OCI-LY7 (cell line): ENCODE data around the gene WDR43. TPM values are rescaled to one million over a fixed set of nuclear protein-coding genes. Genes with fewer than 3 reads are reported as not detected.

ENCODE experiments used
- BruUV-seq: library from RNA; stranded (reverse); fragments of 400-500 nt; replicated peaks from 2 replicates; lab custom pipeline; 2021; lab: Mats Ljungman, UMichigan
- CTCF ChIA-PET: fragments of 300-600 bp; sonication (Branson Sonifier 250); formaldehyde crosslinking; loops from one replicate; lab custom pipeline; 2022; ENCODE audit warnings: antibody characterized with exemption; ENCODE audit not compliant: unreplicated experiment; lab: Charles Lee
- POLR2A ChIA-PET: fragments of 300-600 bp; sonication (Branson Sonifier 250); formaldehyde crosslinking; loops from one replicate; lab custom pipeline; 2022; ENCODE audit warnings: antibody characterized with exemption; lab: Charles Lee
- DNase-seq: peaks from one replicate; pipeline ENCODE4 v3.0.0-alpha.2; 2015; ENCODE audit warnings: low spot score
- H2AFZ ChIP-seq: fragments of 200-600 bp; sonication (generic), shearing (Covaris generic); 2 replicates; pipeline ENCODE4 v1.6.1; 2014; ENCODE audit warnings: mild to moderate bottlenecking, antibody characterized with exemption, low read length, moderate library complexity
- H3K27ac ChIP-seq: fragments of 200-600 bp; sonication (generic); 2 replicates; pipeline ENCODE4 v1.5.1; 2014; ENCODE audit warnings: mixed run types, low read depth, mild to moderate bottlenecking, moderate library complexity, low read length, inconsistent platforms; ENCODE audit not compliant: poor library complexity, severe bottlenecking
- H3K36me3 ChIP-seq: fragments of 200-600 bp; sonication (generic); 2 replicates; pipeline ENCODE4 v1.6.1; 2014; ENCODE audit warnings: mild to moderate bottlenecking, antibody characterized with exemption, low read length, moderate library complexity, mixed read lengths; ENCODE audit not compliant: insufficient read depth
- H3K4me1 ChIP-seq: fragments of 200-600 bp; sonication (generic); 2 replicates; pipeline ENCODE4 v1.5.1; 2014; ENCODE audit warnings: mild to moderate bottlenecking, low read length; ENCODE audit not compliant: insufficient read depth, poor library complexity, severe bottlenecking
- H3K4me2 ChIP-seq: fragments of 200-600 bp; sonication (generic); 2 replicates; pipeline ENCODE4 v1.6.1; 2014; ENCODE audit warnings: mild to moderate bottlenecking, low read length
- H3K4me3 ChIP-seq: fragments of 200-600 bp; sonication (generic); 2 replicates; pipeline ENCODE4 v1.5.1; 2014; ENCODE audit warnings: mild to moderate bottlenecking, low read depth, low read length; ENCODE audit not compliant: poor library complexity, severe bottlenecking
- H3K79me2 ChIP-seq: fragments of 200-600 bp; sonication (generic); 2 replicates; pipeline ENCODE4 v1.6.1; 2016; ENCODE audit warnings: low read depth, mild to moderate bottlenecking, low read length, moderate library complexity, mixed read lengths; ENCODE audit not compliant: insufficient read depth
- H3K9me2 ChIP-seq: fragments of 200-600 bp; sonication (generic); 2 replicates; pipeline ENCODE4 v1.6.1; 2016; ENCODE audit warnings: mild to moderate bottlenecking, low read length, mixed read lengths; ENCODE audit not compliant: insufficient read depth
- H3K9me3 ChIP-seq: fragments of 200-600 bp; sonication (generic); 2 replicates; pipeline ENCODE4 v1.6.1; 2014; ENCODE audit warnings: mild to moderate bottlenecking, mixed run types, low read length, mixed read lengths
- H4K20me1 ChIP-seq: fragments of 200-600 bp; sonication (generic); 2 replicates; pipeline ENCODE4 v1.6.1; 2014; ENCODE audit warnings: mild to moderate bottlenecking, antibody characterized with exemption, low read length, moderate library complexity, mixed read lengths; ENCODE audit not compliant: insufficient read depth
- EZH2phosphoT487 ChIP-seq: fragments of 200-600 bp; sonication (generic); IDR thresholded peaks from 2 replicates; pipeline ENCODE4 v1.6.1; 2018; ENCODE audit warnings: low read depth, borderline replicate concordance, mild to moderate bottlenecking, mixed run types, antibody characterized with exemption, low read length, moderate library complexity, mixed read lengths
- intact Hi-C: fragments of 100-400 bp; cut with micrococcal nuclease; formaldehyde crosslinking; loops from one replicate; pipeline ENCODE4 v1.10.0; 2022; ENCODE audit not compliant: unreplicated experiment
- total RNA-seq, 2 experiments: library from RNA; depleted of rRNA in 1 of 2; stranded (reverse); fragments of >200 nt in 1 of 2; shearing (Covaris generic) in 1 of 2; gene quantifications; 2 replicates each; pipeline ENCODE4 v1.2.3, GENCODE V29; 2014 to 2022
- TF ChIP-seq, protein P1 (sequence below): fragments of 200-600 bp; sonication (generic); conservative IDR thresholded peaks from 2 replicates; pipeline ENCODE4 v1.5.1; 2014; ENCODE audit warnings: mild to moderate bottlenecking, antibody characterized with exemption, low read length, moderate library complexity, mixed read lengths

Gene WDR43
- total RNA-seq, 2 experiments from 2014 or later: 78.8 to 111 TPM

DNA sequence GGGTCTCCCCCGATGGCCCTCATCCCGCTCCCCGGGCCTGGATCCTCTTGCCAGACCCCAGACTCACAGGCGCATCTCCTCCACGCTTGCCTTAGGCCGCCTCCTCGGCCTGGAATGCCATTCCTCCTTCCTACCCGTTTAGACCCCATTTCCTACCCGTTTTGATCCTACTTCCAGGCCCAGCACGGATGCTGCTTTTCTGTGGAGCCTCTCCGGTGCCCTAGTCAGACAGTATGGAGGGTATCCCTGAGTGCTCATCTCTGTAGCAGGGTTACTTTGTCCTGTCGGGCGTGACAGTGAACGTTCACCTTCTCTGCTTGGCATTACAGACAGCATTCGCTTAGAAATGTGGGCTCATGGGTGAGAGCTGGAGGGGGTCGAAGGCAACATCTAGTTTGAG lies 96.0 kb downstream of the WDR43 start:
- Histone ChIP-seq H3K36me3 (no peaks in the 10 kb centered on the region), H3K9me2 (no peaks in the 10 kb centered on the region), H3K4me3 (no peak overlapping the region), H3K9me3 (no peaks in the 10 kb centered on the region), H3K4me1 (no peaks in the 10 kb centered on the region), H3K27ac (no peak overlapping the region), H3K79me2 (no peaks in the 10 kb centered on the region), H4K20me1 (no peaks in the 10 kb centered on the region), H2AFZ (no peak overlapping the region), H3K4me2 (no peak overlapping the region)
- TF ChIP-seq, protein P1, sequence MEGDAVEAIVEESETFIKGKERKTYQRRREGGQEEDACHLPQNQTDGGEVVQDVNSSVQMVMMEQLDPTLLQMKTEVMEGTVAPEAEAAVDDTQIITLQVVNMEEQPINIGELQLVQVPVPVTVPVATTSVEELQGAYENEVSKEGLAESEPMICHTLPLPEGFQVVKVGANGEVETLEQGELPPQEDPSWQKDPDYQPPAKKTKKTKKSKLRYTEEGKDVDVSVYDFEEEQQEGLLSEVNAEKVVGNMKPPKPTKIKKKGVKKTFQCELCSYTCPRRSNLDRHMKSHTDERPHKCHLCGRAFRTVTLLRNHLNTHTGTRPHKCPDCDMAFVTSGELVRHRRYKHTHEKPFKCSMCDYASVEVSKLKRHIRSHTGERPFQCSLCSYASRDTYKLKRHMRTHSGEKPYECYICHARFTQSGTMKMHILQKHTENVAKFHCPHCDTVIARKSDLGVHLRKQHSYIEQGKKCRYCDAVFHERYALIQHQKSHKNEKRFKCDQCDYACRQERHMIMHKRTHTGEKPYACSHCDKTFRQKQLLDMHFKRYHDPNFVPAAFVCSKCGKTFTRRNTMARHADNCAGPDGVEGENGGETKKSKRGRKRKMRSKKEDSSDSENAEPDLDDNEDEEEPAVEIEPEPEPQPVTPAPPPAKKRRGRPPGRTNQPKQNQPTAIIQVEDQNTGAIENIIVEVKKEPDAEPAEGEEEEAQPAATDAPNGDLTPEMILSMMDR: no peak
- no peak for TF ChIP-seq EZH2phosphoT487
- BruUV-seq: no TSS peak
- intact Hi-C loops: no loop called here
- ChIA-PET CTCF (no interaction called here), POLR2A (no interaction called here)
- DNase-seq: no peak

DNA sequence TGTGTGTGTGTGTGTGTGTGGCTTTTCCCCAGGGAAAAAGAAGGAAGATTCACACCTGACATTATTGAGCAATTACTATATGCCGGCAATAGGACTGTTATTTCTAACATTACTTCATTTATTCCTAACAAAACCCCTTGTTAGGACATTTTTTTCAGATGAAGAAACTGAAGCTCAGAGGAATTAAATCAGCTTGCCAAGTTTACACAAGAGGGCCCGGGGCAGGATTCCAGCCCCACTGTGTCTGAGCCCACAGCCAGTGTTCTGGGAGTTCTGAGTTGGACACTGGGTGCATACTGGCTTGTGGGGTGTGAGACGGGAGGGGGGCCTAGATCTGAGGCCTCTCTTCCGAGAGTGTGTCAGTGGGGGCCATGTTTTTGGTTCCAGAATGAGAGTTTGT lies 96.6 kb downstream of the WDR43 start:
- no peak for DNase-seq
- POLR2A ChIA-PET: no interaction called here
- CTCF ChIA-PET: no interaction called here
- no peak overlapping the region for H3K27ac ChIP-seq
- no peaks in the 10 kb centered on the region for H3K4me1 ChIP-seq
- H3K9me2 ChIP-seq: no peaks in the 10 kb centered on the region
- H2AFZ ChIP-seq: no peak overlapping the region
- no peaks in the 10 kb centered on the region for H3K9me3 ChIP-seq
- H3K36me3 ChIP-seq: no peaks in the 10 kb centered on the region
- intact Hi-C loops: no loop called here
- H4K20me1 ChIP-seq: no peaks in the 10 kb centered on the region
- no peaks in the 10 kb centered on the region for H3K79me2 ChIP-seq
- no peak overlapping the region for H3K4me3 ChIP-seq
- no TSS peak for BruUV-seq
- no peak for TF ChIP-seq EZH2phosphoT487
- TF ChIP-seq, protein P1: no peak
- no peak overlapping the region for H3K4me2 ChIP-seq

GRCh38 chr2:28991460-28991859 lies 97.0 kb downstream of the WDR43 start:
- H3K9me2 ChIP-seq: no peaks in the 10 kb centered on the region
- ChIA-PET POLR2A (interaction anchor here (0.6 kb wide), 1 partner anchor 318 kb away, joined by 4 read pairs; no protein-coding TSS in a partner anchor), CTCF (no interaction called here)
- no TSS peak for BruUV-seq
- H3K4me2 ChIP-seq: no peak overlapping the region
- no peak overlapping the region for H2AFZ ChIP-seq
- H3K79me2 ChIP-seq: no peaks in the 10 kb centered on the region
- intact Hi-C loops: no loop called here
- H3K36me3 ChIP-seq: no peaks in the 10 kb centered on the region
- H4K20me1 ChIP-seq: no peaks in the 10 kb centered on the region
- no peak overlapping the region for H3K4me3 ChIP-seq
- H3K27ac ChIP-seq: no peak overlapping the region
- no peak for DNase-seq
- no peaks in the 10 kb centered on the region for H3K9me3 ChIP-seq
- TF ChIP-seq EZH2phosphoT487: no peak
- TF ChIP-seq, protein P1: no peak
- no peaks in the 10 kb centered on the region for H3K4me1 ChIP-seq
